SJSA1 (cell line): Measurements from ENCODE around the gene MTOR. TPM values are rescaled to one million over a fixed set of nuclear protein-coding genes. Genes with fewer than 3 reads are reported as not detected.
"Not testable (repeated sequence)": the region's sequence is repeated elsewhere in the genome, so short reads cannot be mapped to it uniquely, and the experiment has no call there.

Experiments used
- DNase-seq, 2 experiments: peaks; one replicate each; pipeline ENCODE4 v3.0.0-alpha.2; 2015 to 2020; ENCODE audit warnings: low spot score in 2 of 2, low read depth in 1 of 2
- H3K27ac ChIP-seq: fragments of 250-450 bp; sonication (Bioruptor Pico); 2 replicates; pipeline ENCODE4 v1.5.1; 2020; ENCODE audit warnings: mild to moderate bottlenecking, moderate library complexity
- H3K27me3 ChIP-seq: fragments of 250-450 bp; sonication (Bioruptor Pico); replicated peaks from 2 replicates; pipeline ENCODE4 v1.5.1; 2020; ENCODE audit warnings: mild to moderate bottlenecking, moderate library complexity
- H3K36me3 ChIP-seq: fragments of 250-450 bp; sonication (Bioruptor Pico); 2 replicates; pipeline ENCODE4 v1.5.1; 2020; ENCODE audit warnings: mild to moderate bottlenecking
- H3K4me1 ChIP-seq: fragments of 250-450 bp; sonication (Bioruptor Pico); replicated peaks from 2 replicates; pipeline ENCODE4 v1.6.1; 2021; ENCODE audit warnings: mild to moderate bottlenecking
- H3K4me3 ChIP-seq: fragments of 250-450 bp; sonication (Bioruptor Pico); 2 replicates; pipeline ENCODE4 v1.5.1; 2020; ENCODE audit warnings: mild to moderate bottlenecking
- H3K9me3 ChIP-seq: fragments of 250-450 bp; sonication (Bioruptor Pico); replicated peaks from 2 replicates; pipeline ENCODE4 v1.5.1; 2020; ENCODE audit warnings: mild to moderate bottlenecking
- total RNA-seq: library from RNA; depleted of rRNA; stranded (reverse); fragments of >200 nt; shearing (Covaris generic); gene quantifications from 2 replicates; pipeline ENCODE4 v1.2.3, GENCODE V29; 2014

Gene MTOR
- total RNA-seq, 1 experiment from 2014 or later = 51.2 TPM

- H3K27me3 ChIP-seq, H3K9me3 ChIP-seq, H3K4me3 ChIP-seq, H3K36me3 ChIP-seq: not testable (repeated sequence)
- Histone ChIP-seq H3K27ac (peak overlapping the region; percentile 34), H3K4me1 (peaks cover 17% of the 10 kb centered on the region)
- peak in 1 of 2 experiments; percentile 49 for DNase-seq
Observed at GRCh38 chr1:11267350-11268337, 5.3 kb upstream of the MTOR start.

GRCh38 chr1:11266268-11267074, 4.1 kb upstream of the MTOR start:
- H3K27me3 ChIP-seq = no peaks in the 10 kb centered on the region
- DNase-seq = no peak
- peaks cover 4% of the 10 kb centered on the region; the same call in 1 of the 2 replicates for H3K36me3 ChIP-seq
- H3K4me3 ChIP-seq = no peak overlapping the region
- peaks cover 15% of the 10 kb centered on the region for H3K4me1 ChIP-seq
- H3K9me3 ChIP-seq = no peaks in the 10 kb centered on the region
- H3K27ac ChIP-seq = no peak overlapping the region

- no peak overlapping the region for H3K27ac ChIP-seq
Observed at GRCh38 chr1:11256299-11256698, 6.1 kb downstream of the MTOR start.

GRCh38 chr1:11253226-11253625, 9.1 kb downstream of the MTOR start:
- Histone ChIP-seq H3K27ac (no peak overlapping the region), H3K9me3 (no peaks in the 10 kb centered on the region), H3K27me3 (no peaks in the 10 kb centered on the region), H3K36me3 (peaks cover 71% of the 10 kb centered on the region), H3K4me3 (no peak overlapping the region), H3K4me1 (no peaks in the 10 kb centered on the region)
- no peak for DNase-seq

More at GRCh38 chr1:11256299-11256698, 6.1 kb downstream of the MTOR start:
- no peak overlapping the region for H3K4me3 ChIP-seq
- H3K4me1 ChIP-seq = peaks cover 2% of the 10 kb centered on the region; the same call in 1 of the 2 replicates
- no peaks in the 10 kb centered on the region for H3K9me3 ChIP-seq
- peaks cover 82% of the 10 kb centered on the region for H3K36me3 ChIP-seq
- DNase-seq = no peak
- H3K27me3 ChIP-seq = no peaks in the 10 kb centered on the region

GRCh38 chr1:11252538-11252937, 9.8 kb downstream of the MTOR start:
- Histone ChIP-seq H3K4me3 (no peak overlapping the region), H3K27ac (no peak overlapping the region), H3K27me3 (no peaks in the 10 kb centered on the region), H3K4me1 (no peaks in the 10 kb centered on the region), H3K9me3 (no peaks in the 10 kb centered on the region), H3K36me3 (peaks cover 71% of the 10 kb centered on the region)
- DNase-seq = no peak

GRCh38 chr1:11248169-11248568, 14.2 kb downstream of the MTOR start:
- no peak overlapping the region for H3K4me3 ChIP-seq
- no peak for DNase-seq
- H3K27ac ChIP-seq = no peak overlapping the region
- no peaks in the 10 kb centered on the region for H3K27me3 ChIP-seq
- H3K9me3 ChIP-seq = no peaks in the 10 kb centered on the region
- peaks cover 66% of the 10 kb centered on the region for H3K36me3 ChIP-seq
- no peaks in the 10 kb centered on the region for H3K4me1 ChIP-seq

- Histone ChIP-seq H3K27me3 (no peaks in the 10 kb centered on the region), H3K36me3 (peaks cover 68% of the 10 kb centered on the region), H3K27ac (no peak overlapping the region), H3K4me1 (no peaks in the 10 kb centered on the region), H3K4me3 (no peak overlapping the region), H3K9me3 (no peaks in the 10 kb centered on the region)
- no peak for DNase-seq
Observed at GRCh38 chr1:11245904-11246719, 16.2 kb downstream of the MTOR start.

GRCh38 chr1:11245248-11245647, 17.1 kb downstream of the MTOR start:
- H3K36me3 ChIP-seq = peaks cover 70% of the 10 kb centered on the region

GRCh38 chr1:11238311-11238710, 24.0 kb downstream of the MTOR start:
- Histone ChIP-seq H3K4me3 (no peak overlapping the region), H3K36me3 (peaks cover 89% of the 10 kb centered on the region), H3K9me3 (no peaks in the 10 kb centered on the region), H3K27me3 (no peaks in the 10 kb centered on the region), H3K27ac (no peak overlapping the region), H3K4me1 (no peaks in the 10 kb centered on the region)
- DNase-seq = no peak

More at GRCh38 chr1:11245248-11245647, 17.1 kb downstream of the MTOR start:
- no peak for DNase-seq
- Histone ChIP-seq H3K4me3 (no peak overlapping the region), H3K4me1 (no peaks in the 10 kb centered on the region), H3K9me3 (no peaks in the 10 kb centered on the region), H3K27ac (no peak overlapping the region), H3K27me3 (no peaks in the 10 kb centered on the region)

- no peak for DNase-seq
- no peak overlapping the region for H3K27ac ChIP-seq
- H3K27me3 ChIP-seq = no peaks in the 10 kb centered on the region
- no peak overlapping the region for H3K4me3 ChIP-seq
- H3K9me3 ChIP-seq = no peaks in the 10 kb centered on the region
- H3K36me3 ChIP-seq = peaks cover 89% of the 10 kb centered on the region
- no peaks in the 10 kb centered on the region for H3K4me1 ChIP-seq
Observed at GRCh38 chr1:11237356-11237755, 25.0 kb downstream of the MTOR start.

- peaks cover 92% of the 10 kb centered on the region for H3K36me3 ChIP-seq
- no peaks in the 10 kb centered on the region for H3K9me3 ChIP-seq
- no peaks in the 10 kb centered on the region for H3K27me3 ChIP-seq
- H3K4me1 ChIP-seq = no peaks in the 10 kb centered on the region
- DNase-seq = no peak
- H3K27ac ChIP-seq = no peak overlapping the region
- no peak overlapping the region for H3K4me3 ChIP-seq
Observed at GRCh38 chr1:11233208-11233607, 29.1 kb downstream of the MTOR start.

- H3K4me1 ChIP-seq = no peaks in the 10 kb centered on the region
- no peak for DNase-seq
- H3K27me3 ChIP-seq = no peaks in the 10 kb centered on the region
- H3K36me3 ChIP-seq = peaks cover 81% of the 10 kb centered on the region
- no peaks in the 10 kb centered on the region for H3K9me3 ChIP-seq
- no peak overlapping the region for H3K4me3 ChIP-seq
- H3K27ac ChIP-seq = no peak overlapping the region
Observed at GRCh38 chr1:11229203-11229602, 33.1 kb downstream of the MTOR start.
